Measurements from ENCODE around the gene KIAA1328. TPM values are rescaled to one million over a fixed set of nuclear protein-coding genes. Genes with fewer than 3 reads are reported as not detected.

Gene KIAA1328
- total RNA-seq, 4 donors from 2014 or later: 12.3 to 16.6 (median 13.1) TPM

DNA sequence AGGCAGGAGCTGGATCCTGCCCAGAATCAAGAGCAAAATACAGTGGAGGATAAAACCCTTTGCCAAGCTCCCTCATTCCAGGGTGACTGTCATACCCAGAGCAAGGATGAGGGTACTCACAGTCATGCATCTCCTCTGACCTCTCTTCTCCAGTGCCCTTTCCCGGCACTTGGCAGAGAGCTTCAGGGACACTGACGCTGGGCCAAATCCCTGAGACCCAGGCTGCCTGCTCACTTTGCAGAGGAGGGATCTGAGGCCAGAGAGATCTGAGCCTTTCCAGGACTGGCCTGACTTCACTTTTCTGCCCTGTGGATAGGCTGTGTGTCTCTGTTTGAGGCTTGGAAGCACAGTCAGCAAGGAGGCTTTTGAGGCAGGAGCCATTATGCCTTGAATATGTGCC, 406.7 kb downstream of the KIAA1328 start:
- no peak for DNase-seq (ENCODE audit: extremely low spot score)
- intact Hi-C loops (cut with DNase I): no loop called here
- Histone ChIP-seq H3K27ac (replicated peaks in 1 of 4) (no peak overlapping the region), H3K4me1 (peaks cover 0 to 12% (median 11%) of the 10 kb centered on the region in 4 donors), H3K36me3 (no peaks in the 10 kb centered on the region), H3K4me3 (no peak overlapping the region), H3K27me3 (no peaks in the 10 kb centered on the region), H3K9me3 (no peaks in the 10 kb centered on the region)
- TF ChIP-seq POLR2A (IDR thresholded peaks at IDR 0.05; ENCODE audit: low read depth) (no peak), POLR2AphosphoS5 (IDR thresholded peaks at IDR 0.05) (no peak), EP300 (IDR thresholded peaks at IDR 0.05) (no peak)
- TF ChIP-seq, protein P1, sequence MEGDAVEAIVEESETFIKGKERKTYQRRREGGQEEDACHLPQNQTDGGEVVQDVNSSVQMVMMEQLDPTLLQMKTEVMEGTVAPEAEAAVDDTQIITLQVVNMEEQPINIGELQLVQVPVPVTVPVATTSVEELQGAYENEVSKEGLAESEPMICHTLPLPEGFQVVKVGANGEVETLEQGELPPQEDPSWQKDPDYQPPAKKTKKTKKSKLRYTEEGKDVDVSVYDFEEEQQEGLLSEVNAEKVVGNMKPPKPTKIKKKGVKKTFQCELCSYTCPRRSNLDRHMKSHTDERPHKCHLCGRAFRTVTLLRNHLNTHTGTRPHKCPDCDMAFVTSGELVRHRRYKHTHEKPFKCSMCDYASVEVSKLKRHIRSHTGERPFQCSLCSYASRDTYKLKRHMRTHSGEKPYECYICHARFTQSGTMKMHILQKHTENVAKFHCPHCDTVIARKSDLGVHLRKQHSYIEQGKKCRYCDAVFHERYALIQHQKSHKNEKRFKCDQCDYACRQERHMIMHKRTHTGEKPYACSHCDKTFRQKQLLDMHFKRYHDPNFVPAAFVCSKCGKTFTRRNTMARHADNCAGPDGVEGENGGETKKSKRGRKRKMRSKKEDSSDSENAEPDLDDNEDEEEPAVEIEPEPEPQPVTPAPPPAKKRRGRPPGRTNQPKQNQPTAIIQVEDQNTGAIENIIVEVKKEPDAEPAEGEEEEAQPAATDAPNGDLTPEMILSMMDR (IDR thresholded peaks at IDR 0.05): no peak
- 80% methylated on average over 1 of the region's 2 CpGs for WGBS

GRCh38 chr18:37238282-37239108, 409.6 kb downstream of the KIAA1328 start:
- WGBS: 82% methylated on average over 6 of the region's 6 CpGs
- intact Hi-C loops (cut with DNase I): no loop called here
- Histone ChIP-seq H3K27ac (replicated peaks in 1 of 4) (no peak overlapping the region), H3K9me3 (no peaks in the 10 kb centered on the region), H3K27me3 (peaks cover 0 to 9% (median 0%) of the 10 kb centered on the region in 4 donors), H3K4me1 (no peaks in the 10 kb centered on the region), H3K36me3 (no peaks in the 10 kb centered on the region), H3K4me3 (no peak overlapping the region)
- DNase-seq (ENCODE audit: extremely low spot score): no peak
- no peak for TF ChIP-seq POLR2A (IDR thresholded peaks at IDR 0.05; ENCODE audit: low read depth)
- TF ChIP-seq POLR2AphosphoS5 (IDR thresholded peaks at IDR 0.05): no peak
- TF ChIP-seq, protein P1 (IDR thresholded peaks at IDR 0.05): no peak
- no peak for TF ChIP-seq EP300 (IDR thresholded peaks at IDR 0.05)

DNA sequence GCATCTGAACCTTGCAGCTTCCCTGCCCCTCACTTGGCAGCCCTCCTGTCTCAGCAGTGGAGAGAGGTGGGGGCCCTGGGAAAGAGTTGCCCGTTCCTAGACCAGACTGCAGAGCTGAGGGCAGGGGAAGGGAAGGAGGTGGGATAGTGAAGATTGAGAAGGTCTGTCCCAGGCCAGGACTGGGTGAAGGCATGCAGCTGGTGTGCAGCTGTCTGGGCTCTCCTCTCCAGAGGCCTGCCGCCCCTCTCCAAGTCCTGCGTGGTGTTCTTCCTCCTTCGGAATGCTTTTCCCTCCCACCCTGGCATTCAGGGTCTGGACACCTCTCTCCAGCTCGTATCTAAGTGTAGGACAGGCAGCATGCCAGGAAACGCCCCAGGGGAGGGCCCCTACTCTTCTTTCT, 413.2 kb downstream of the KIAA1328 start:
- TF ChIP-seq EP300 (IDR thresholded peaks at IDR 0.05) (no peak), POLR2A (IDR thresholded peaks at IDR 0.05; ENCODE audit: low read depth) (no peak), POLR2AphosphoS5 (IDR thresholded peaks at IDR 0.05) (no peak)
- TF ChIP-seq, protein P1 (IDR thresholded peaks at IDR 0.05): no peak
- no peak overlapping the region for H3K4me3 ChIP-seq
- no peak for DNase-seq (ENCODE audit: extremely low spot score)
- peaks cover 0 to 28% (median 9%) of the 10 kb centered on the region in 4 donors for H3K27me3 ChIP-seq
- no peaks in the 10 kb centered on the region for H3K9me3 ChIP-seq
- H3K36me3 ChIP-seq: no peaks in the 10 kb centered on the region
- 54% methylated on average over 5 of the region's 6 CpGs for WGBS
- H3K27ac ChIP-seq (replicated peaks in 1 of 4): no peak overlapping the region
- intact Hi-C loops (cut with DNase I): no loop called here
- no peaks in the 10 kb centered on the region for H3K4me1 ChIP-seq

GRCh38 chr18:37242826-37243560, 414.1 kb downstream of the KIAA1328 start:
- no peak overlapping the region for H3K27ac ChIP-seq (replicated peaks in 1 of 4)
- intact Hi-C loops (cut with DNase I): no loop called here
- no peaks in the 10 kb centered on the region for H3K9me3 ChIP-seq
- H3K4me1 ChIP-seq: no peaks in the 10 kb centered on the region
- H3K4me3 ChIP-seq: no peak overlapping the region
- TF ChIP-seq POLR2A (IDR thresholded peaks at IDR 0.05; ENCODE audit: low read depth): no peak
- no peak for TF ChIP-seq EP300 (IDR thresholded peaks at IDR 0.05)
- TF ChIP-seq POLR2AphosphoS5 (IDR thresholded peaks at IDR 0.05): no peak
- TF ChIP-seq, protein P1 (IDR thresholded peaks at IDR 0.05): no peak
- peaks cover 0 to 33% (median 9%) of the 10 kb centered on the region in 4 donors for H3K27me3 ChIP-seq
- H3K36me3 ChIP-seq: no peaks in the 10 kb centered on the region
- 79% methylated on average over 4 of the region's 4 CpGs for WGBS
- no peak for DNase-seq (ENCODE audit: extremely low spot score)
